Psoas muscle (tissue), 8 donors: ENCODE data around the gene WIPF2. TPM values are rescaled to one million over a fixed set of nuclear protein-coding genes. Genes with fewer than 3 reads are reported as not detected.

Experiments
- ATAC-seq, 4 donors: fragments of 200-7000 bp; cut with Tn5 transposase; one replicate each; pipeline ENCODE4 v1.9.1; 2020; ENCODE audit warnings: moderate library complexity in 3 of 4, mild to moderate bottlenecking in 2 of 4
- DNase-seq, 2 donors: peaks; one replicate each; pipeline ENCODE4 v3.0.0-alpha.2; 2020
- H3K27ac ChIP-seq: fragments of 200-600 bp; one replicate; pipeline ENCODE4 v1.8.0; 2022
- H3K27me3 ChIP-seq, 3 donors: fragments of 200-600 bp in 1 of 3; one replicate each; pipeline versions ENCODE4 v1.6.1 to v1.8.0; 2013 to 2022; ENCODE audit warnings: low read length in 2 of 3, mild to moderate bottlenecking in 2 of 3, moderate library complexity in 1 of 3; ENCODE audit not compliant: insufficient read depth in 3 of 3
- H3K36me3 ChIP-seq, 2 donors: fragments of 200-600 bp in 1 of 2; one replicate each; pipeline versions ENCODE4 v1.6.1 to v1.8.0; 2013 to 2022; ENCODE audit warnings: low read depth in 1 of 2, mild to moderate bottlenecking in 1 of 2, moderate library complexity in 1 of 2; ENCODE audit not compliant: insufficient read depth in 1 of 2
- H3K4me1 ChIP-seq: fragments of 200-600 bp; one replicate; pipeline ENCODE4 v1.8.0; 2022
- H3K4me3 ChIP-seq: fragments of 200-600 bp; one replicate; pipeline ENCODE4 v1.8.0; 2022; ENCODE audit warnings: mild to moderate bottlenecking
- H3K9me3 ChIP-seq: fragments of 200-600 bp; one replicate; pipeline ENCODE4 v1.8.0; 2022
- WGBS, 3 donors: extraction: QIAGEN DNeasy Blood & Tissue Kit; methylation state at CpG; one replicate each; pipeline versions ENCODE4 v1.1.6 to v1.1.7; 2013; 5-methylcytosine and 5-hydroxymethylcytosine counted together
- intact Hi-C, 2 donors: fragments of 100-400 bp; cut with DNase I; formaldehyde crosslinking; loops; one replicate each; pipeline versions ENCODE4 v1.11.0 to v1.14.2; 2022
- polyA plus RNA-seq, 3 donors: library from polyadenylated mRNA; stranded (reverse); fragments of 200-250 nt; gene quantifications; one replicate each; pipeline ENCODE4 v1.2.3, GENCODE V29; 2013
- total RNA-seq, 4 donors: library from RNA; stranded (reverse); fragmentation: NEBNext Ultra II Directional in 2 of 4; extraction: Animal tissue kit (Norgen Biotek cat#: 25700) in 2 of 4; gene quantifications; one replicate each; pipeline versions ENCODE4 v1.2.1 to v1.2.4, GENCODE V29; 2021 to 2023
- TF ChIP-seq, protein P1 (sequence below): fragments of 200-600 bp; IDR thresholded peaks from one replicate; pipeline ENCODE4 v1.8.0; 2022; ENCODE audit warnings: antibody characterized with exemption
- donor health status: healthy with polysubstance abuse.
- donor health status: DM: no; HTN: no; CAD: no; lungs with moderate emphysema.
- donor health status: Bipolar disorder and iron deficiency.
- donor health status: healthy.
- donor health status: DM: yes; HTN: yes; CAD: no.
- donor health status: DM: no; HTN: no; CAD: no.
- donor health status: DM: no; HTN: no; CAD: no.
- donor health status: DM: yes; HTN: yes; CAD: no.

WIPF2 gene
- total and polyA plus RNA-seq, 7 donors = 4.0 to 10.5 (median 8.1) TPM

DNA sequence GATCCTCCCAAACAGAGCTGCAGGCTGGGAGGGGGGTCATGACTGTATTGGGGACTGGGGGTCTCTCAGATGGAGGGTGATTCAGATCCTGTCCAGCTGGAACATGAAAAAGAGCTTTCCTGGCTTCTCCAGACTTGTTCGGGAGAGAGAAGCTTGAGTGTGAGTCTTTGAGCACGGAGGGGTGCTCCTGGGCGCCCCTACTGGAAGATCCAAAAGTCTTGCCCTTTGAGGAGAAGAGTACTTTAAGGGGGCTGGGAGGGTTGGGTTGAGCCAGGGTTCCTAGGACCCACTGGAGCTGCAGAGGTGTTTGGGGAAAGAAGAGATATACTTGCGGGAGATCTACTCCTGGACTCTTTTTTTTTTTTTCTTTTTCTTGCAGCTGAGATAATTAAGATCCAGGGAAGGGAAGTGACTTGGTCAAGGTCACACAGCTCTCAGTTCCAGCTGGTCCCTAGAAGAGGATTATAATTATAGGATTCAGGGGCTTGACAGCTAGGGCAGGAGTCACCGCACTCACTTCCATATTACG lies 98.3 kb downstream of the WIPF2 start:
- 1 to 7% (median 6%) methylated on average over 6 of the region's 6 CpGs for WGBS, 3 donors
- no peaks in the 10 kb centered on the region for H3K36me3 ChIP-seq
- no peaks in the 10 kb centered on the region for H3K9me3 ChIP-seq
- peaks cover 75% of the 10 kb centered on the region for H3K4me1 ChIP-seq
- peak overlapping the region; percentile 95 for H3K4me3 ChIP-seq
- ATAC-seq = peak in 3 of 4 donors; percentile 10 to 33 (median 23)
- intact Hi-C loops = no loop called here
- TF ChIP-seq, protein P1, sequence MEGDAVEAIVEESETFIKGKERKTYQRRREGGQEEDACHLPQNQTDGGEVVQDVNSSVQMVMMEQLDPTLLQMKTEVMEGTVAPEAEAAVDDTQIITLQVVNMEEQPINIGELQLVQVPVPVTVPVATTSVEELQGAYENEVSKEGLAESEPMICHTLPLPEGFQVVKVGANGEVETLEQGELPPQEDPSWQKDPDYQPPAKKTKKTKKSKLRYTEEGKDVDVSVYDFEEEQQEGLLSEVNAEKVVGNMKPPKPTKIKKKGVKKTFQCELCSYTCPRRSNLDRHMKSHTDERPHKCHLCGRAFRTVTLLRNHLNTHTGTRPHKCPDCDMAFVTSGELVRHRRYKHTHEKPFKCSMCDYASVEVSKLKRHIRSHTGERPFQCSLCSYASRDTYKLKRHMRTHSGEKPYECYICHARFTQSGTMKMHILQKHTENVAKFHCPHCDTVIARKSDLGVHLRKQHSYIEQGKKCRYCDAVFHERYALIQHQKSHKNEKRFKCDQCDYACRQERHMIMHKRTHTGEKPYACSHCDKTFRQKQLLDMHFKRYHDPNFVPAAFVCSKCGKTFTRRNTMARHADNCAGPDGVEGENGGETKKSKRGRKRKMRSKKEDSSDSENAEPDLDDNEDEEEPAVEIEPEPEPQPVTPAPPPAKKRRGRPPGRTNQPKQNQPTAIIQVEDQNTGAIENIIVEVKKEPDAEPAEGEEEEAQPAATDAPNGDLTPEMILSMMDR = peak; percentile 47
- peak; percentile 72 to 75 for DNase-seq
- no peaks in the 10 kb centered on the region for H3K27me3 ChIP-seq
- peak overlapping the region; percentile 97 for H3K27ac ChIP-seq

DNA sequence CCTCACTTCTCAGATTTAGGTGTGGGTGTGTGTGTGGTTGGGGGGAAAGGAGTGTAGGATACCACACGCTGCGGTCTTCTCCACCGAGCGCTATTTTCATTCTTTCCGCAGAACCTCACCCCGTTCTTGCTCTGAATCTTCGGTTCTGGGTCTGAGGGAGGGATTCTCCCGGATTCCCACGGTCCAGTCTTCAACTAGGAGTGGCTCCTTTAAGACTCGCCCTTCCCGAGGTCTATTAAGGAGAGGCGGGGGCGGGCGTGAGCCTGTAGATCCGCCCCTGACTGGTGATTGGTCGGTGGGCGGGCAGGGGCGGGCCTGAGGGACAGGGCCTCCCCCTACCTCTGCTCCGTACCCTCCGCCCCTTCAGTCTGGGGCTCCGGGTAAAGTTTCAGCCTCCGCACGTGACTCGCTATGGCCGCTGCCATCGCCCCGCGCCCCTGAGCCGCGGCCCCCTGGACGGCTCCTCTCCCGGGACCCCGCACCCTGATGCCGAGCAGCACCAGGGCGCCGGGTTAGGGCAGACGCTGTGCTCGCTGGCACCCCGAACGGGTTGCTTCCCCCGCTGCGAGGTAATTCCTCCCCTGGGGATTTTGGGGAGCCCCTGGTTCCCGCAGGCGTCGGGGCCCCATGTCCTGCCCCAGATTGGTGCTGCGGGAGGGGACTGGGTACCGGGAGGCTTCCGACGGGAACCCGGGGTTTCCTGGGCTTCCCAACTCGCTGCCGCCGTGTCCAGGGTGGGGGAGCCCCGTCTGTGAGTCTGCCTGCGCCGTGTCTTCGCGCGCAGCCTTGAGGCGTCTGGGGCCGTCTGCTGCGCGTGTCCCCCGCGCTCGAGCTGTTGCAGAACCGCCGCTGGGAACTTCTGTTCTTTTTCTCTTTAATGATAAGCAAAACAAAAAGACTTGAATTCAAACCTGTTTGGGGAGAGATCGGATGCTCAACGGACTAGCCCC lies 99.1 kb downstream of the WIPF2 start:
- intact Hi-C loops = no loop called here
- Histone ChIP-seq H3K9me3 (no peaks in the 10 kb centered on the region), H3K27ac (peak overlapping the region; percentile 97), H3K27me3 (no peaks in the 10 kb centered on the region), H3K4me3 (peak overlapping the region; percentile 95), H3K4me1 (peaks cover 74% of the 10 kb centered on the region), H3K36me3 (no peaks in the 10 kb centered on the region)
- DNase-seq = peak; percentile 97
- TF ChIP-seq, protein P1 = no peak
- peak; percentile 81 to 84 (median 82) for ATAC-seq
- WGBS, 3 donors = 0 to 1% (median 0%) methylated on average over 62 to 70 of the region's 70 CpGs

DNA sequence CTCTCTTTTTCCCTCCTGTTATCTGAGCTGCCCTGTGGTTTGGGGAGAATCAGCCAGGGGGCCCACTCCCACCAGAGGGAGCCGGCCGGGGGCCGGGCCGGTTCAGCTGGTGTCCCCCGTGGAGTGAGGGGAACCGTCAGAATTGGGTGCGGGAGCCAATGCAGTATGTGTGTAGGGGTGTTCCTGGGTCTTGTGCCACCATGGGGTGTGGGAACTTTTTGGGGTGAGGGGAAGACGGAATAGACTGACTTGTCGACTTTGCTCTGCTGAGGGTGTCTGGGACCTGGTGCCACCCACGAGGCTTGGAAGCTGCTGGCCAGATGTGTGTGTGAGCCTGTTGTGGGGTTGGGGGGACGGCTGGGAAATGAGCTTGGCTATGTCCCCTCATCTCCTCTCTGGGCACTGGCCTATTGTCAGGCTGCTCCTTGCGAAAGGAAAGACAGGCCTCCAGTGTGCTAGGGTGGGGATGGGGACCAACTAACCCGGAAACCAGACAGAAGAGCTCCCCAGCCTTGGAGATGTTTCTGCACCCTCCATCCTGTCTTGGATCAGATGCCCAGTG lies 99.8 kb downstream of the WIPF2 start:
- WGBS, 3 donors = 2 to 4% (median 3%) methylated on average over 12 to 13 of the region's 13 CpGs
- H3K4me3 ChIP-seq = peak overlapping the region; percentile 95
- H3K9me3 ChIP-seq = no peaks in the 10 kb centered on the region
- peaks cover 72% of the 10 kb centered on the region for H3K4me1 ChIP-seq
- TF ChIP-seq, protein P1 = no peak
- intact Hi-C loops = no loop called here
- ATAC-seq (no peak), DNase-seq (no peak)
- no peaks in the 10 kb centered on the region for H3K36me3 ChIP-seq
- peak overlapping the region; percentile 97 for H3K27ac ChIP-seq
- H3K27me3 ChIP-seq = no peaks in the 10 kb centered on the region

DNA sequence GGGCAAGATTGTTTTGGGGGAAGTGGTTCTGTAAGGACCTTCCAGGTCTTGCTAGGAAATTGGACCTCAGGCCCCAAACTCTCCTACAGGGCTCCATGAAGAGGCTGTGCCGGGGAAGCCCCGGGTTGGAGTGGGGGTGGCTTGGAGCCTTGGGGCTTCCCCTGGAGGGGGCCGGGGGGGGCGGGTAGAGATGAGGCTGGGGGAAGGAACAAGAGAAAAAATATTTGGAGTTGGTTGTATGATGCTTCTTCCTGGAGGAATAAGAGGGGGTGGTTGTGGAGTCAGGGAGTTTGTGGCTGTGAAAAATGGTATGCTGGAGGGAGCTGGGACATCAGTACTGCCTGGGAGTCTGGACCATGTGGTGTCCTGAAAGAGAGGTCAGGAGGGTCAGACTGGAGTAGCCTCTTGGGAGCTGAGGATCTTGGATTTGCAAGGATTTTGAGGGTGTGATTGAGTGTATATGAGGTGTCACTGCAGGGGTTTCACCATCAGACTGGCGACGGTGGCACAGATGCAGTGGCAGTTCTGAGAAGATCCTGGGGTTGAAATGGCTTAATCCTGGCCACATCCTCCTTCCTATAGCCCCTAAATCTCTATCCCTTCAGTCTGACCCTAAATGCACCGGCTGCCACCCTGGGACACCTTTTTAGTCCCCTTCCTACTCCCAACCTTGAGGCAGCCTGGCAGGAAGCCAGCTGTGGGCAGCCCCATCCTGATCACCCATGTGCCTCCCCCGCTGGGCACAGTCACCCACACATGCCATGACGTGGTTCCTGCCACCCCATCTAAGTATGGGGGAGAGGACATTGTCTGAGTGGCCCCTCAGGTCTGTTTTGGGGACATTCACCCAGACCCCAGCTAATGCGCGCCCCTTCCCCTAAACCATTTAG lies 100.8 kb downstream of the WIPF2 start:
- 37 to 60% (median 44%) methylated on average over 11 of the region's 11 CpGs for WGBS, 3 donors
- peak overlapping the region; percentile 97 for H3K27ac ChIP-seq

More for the DNA sequence above, 100.8 kb downstream of the WIPF2 start:
- Histone ChIP-seq H3K4me3 (peak overlapping the region; percentile 95), H3K27me3 (no peaks in the 10 kb centered on the region), H3K4me1 (peaks cover 77% of the 10 kb centered on the region), H3K36me3 (no peaks in the 10 kb centered on the region), H3K9me3 (no peaks in the 10 kb centered on the region)
- TF ChIP-seq, protein P1 = no peak
- ATAC-seq (no peak), DNase-seq (peak; percentile 67 to 81)
- intact Hi-C loops = no loop called here
